Fibroblast of villous mesenchyme (primary cell): ENCODE data around the gene APOH. TPM values are rescaled to one million over a fixed set of nuclear protein-coding genes. Genes with fewer than 3 reads are reported as not detected.

Source experiments
- DNase-seq: peaks from one replicate; pipeline ENCODE4 v3.0.0-alpha.2; 2010; ENCODE audit warnings: low read depth
- H3K4me3 ChIP-seq: 2 replicates; pipeline ENCODE4 v1.5.1; 2011; ENCODE audit warnings: low read depth, mild to moderate bottlenecking, low read length
- total RNA-seq: library from RNA; depleted of rRNA; stranded (reverse); fragments of >200 nt; gene quantifications from 2 replicates; pipeline ENCODE4 v1.2.3, GENCODE V29; 2012
- TF ChIP-seq, protein P1 (sequence below): IDR thresholded peaks from 2 replicates; pipeline ENCODE4 v1.5.1; 2012; ENCODE audit warnings: low read depth, mild to moderate bottlenecking, low read length; ENCODE audit not compliant: insufficient read depth

Gene APOH
- total RNA-seq, 1 donor, result not detected

DNA sequence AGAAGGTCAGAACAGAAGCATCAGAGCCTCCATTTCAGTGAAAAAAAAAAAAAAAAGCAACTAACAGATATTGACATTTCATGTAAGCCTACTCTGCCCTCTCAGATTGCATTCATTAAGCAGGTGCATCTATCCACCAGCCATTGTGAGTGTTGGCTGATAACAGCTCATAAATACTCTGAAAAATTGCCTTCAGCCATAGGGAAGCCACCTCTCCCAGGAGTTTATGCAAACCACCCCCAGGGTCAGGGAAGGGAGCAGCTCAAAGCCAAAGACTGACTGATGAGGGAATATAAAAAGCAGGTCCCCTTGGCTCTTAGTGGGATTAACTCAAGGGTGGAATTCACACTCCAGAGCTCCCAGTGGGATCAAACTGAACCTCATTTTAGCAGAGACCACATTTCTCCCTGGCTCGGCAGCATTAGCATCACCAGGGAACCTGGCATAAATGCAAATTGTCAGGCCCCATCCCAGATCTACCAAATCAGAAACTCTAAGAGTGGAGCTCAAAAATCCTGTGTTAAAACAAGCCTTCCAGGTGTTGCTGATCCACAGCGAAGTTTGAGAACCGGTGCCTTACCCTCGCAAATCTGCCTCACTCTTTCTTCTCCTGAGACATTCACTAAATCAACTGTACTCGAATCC is 14.2 kb downstream of the APOH start:
- TF ChIP-seq, protein P1, sequence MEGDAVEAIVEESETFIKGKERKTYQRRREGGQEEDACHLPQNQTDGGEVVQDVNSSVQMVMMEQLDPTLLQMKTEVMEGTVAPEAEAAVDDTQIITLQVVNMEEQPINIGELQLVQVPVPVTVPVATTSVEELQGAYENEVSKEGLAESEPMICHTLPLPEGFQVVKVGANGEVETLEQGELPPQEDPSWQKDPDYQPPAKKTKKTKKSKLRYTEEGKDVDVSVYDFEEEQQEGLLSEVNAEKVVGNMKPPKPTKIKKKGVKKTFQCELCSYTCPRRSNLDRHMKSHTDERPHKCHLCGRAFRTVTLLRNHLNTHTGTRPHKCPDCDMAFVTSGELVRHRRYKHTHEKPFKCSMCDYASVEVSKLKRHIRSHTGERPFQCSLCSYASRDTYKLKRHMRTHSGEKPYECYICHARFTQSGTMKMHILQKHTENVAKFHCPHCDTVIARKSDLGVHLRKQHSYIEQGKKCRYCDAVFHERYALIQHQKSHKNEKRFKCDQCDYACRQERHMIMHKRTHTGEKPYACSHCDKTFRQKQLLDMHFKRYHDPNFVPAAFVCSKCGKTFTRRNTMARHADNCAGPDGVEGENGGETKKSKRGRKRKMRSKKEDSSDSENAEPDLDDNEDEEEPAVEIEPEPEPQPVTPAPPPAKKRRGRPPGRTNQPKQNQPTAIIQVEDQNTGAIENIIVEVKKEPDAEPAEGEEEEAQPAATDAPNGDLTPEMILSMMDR, result no peak
- DNase-seq, result no peak
- no peak overlapping the region for H3K4me3 ChIP-seq

DNA sequence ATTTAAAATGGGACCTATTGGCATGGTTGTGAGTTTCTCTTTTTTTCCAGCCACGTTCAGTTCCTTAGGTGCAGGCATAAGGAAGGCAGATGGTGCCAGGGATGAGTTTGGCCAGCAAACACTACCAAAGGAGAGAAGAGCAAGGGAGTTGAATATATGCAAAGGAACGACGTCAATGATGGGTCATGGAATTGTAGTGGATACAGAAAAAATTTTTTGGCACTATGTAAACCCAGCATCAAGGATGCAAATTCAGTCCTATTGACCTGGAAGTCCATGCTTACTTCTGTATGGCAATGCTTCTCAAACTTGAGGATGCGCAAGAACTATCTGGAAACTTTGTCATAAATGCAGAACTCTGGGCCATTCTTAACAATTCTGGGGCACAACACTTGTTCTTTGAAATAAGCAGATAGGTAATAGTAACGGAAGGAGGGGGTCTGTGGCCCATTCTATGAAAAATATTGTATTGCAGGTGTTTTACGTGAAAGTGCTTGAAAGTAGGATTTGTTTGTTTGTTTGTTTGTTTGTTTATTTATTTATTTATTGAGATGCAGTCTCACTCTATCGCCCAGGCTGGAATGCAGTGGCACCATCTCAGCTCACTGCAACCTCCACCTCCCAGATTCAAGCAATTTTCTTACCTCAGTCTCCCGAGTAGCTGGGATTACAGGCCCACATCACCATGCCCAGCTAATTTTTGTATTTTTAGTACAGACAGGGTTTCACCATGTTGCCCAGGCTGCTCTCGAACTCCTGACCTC is 18.0 kb downstream of the APOH start:
- no peak overlapping the region for H3K4me3 ChIP-seq
- TF ChIP-seq, protein P1, result no peak
- no peak for DNase-seq

DNA sequence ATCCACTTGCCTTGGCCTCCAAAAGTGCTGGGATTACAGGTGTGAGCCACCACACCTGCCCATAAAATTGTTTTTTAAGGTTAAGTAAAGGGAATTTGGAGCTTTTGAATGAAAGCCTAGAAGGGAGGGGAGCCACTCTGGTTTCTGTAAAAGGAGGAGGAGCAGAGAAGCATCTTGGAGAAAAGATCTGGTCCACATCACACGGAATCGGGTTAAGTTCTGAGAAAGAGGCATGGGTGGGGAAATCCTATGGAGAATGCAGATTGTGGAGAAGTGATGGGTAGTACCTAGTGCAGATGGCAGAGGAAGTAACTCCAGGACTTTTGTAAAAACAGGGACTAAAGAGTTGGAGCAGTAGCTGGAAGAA is 19.0 kb downstream of the APOH start:
- no peak overlapping the region for H3K4me3 ChIP-seq
- TF ChIP-seq, protein P1, result no peak
- DNase-seq, result no peak

DNA sequence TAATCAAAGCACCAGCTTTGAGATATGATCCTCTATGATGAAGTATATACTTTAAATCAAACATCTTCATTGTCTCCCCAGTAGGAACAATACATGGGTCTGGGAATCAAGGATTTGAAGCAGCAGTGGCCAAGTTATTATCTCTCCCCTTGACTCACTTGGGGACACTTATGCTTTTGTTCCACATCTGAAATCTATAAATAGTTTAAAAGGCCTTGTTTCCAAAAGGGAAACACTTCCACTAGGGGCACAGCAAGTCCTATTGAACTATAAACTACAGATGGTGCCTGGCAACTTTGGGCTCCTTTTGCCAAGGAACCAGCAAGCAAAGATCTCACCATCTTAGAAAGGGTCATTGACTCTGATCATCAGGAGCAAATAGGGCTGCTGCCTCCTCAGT is 21.3 kb downstream of the APOH start:
- H3K4me3 ChIP-seq, result no peak overlapping the region
- no peak for DNase-seq
- TF ChIP-seq, protein P1, result no peak

DNA sequence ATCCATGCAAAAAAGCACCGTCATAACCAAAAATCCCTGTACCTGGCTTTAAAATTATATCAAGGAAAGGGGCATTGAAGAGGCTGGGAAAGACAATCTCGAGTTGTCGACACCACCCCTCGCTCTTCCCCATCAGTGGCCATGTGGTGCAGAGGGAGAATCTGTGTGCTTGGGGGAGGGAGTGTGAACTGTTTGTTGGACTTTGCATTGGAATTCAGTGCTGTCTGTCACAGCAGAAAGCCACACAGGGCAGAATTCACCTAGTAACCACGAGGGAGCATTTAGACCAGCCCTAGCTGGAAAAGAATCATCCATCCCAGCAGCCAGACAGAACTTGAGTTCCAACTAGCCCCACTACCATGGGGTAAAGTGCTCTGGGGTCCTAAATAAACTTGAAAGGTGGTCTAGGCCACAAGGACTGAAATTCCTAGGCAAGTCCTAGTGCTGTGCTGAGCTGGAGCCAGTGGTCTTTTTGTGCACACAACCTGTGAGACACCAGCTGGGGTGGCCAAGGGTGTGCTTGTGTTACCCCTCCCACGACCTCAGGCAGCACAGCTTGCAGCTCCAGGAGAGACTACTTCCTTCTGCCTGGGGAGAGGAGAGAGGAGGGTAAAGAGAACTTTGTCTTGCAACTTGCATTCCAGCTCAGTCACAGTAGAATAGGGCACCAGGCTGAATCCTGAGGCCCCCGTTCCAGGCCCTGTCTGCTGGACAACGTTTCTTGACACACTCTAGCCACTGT is 25.8 kb downstream of the APOH start:
- no peak for DNase-seq
- TF ChIP-seq, protein P1, result no peak
- no peak overlapping the region for H3K4me3 ChIP-seq

DNA sequence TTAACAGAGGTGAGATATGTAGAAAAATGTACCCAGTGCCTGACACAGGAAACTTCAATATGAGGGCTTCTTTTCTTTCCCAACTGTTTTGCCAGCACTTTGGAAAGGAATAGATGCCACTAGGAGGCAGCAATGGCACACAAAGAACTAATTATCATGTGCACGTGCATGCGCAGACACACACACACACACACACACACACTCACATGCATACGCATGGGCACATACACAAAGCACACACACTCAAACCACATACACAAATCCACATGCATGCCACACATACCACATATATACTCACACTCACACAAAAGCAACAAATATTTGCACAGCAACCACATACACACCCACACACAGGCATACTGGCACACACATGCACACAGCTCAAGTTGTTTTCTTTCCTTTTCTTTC is 28.5 kb downstream of the APOH start:
- peak; percentile 80 for DNase-seq
- no peak overlapping the region for H3K4me3 ChIP-seq
- TF ChIP-seq, protein P1, result peak; percentile 81
